OCI-M2 (cell line): ENCODE results near the gene ZNF718.
"Not testable (repeated sequence)": the region's sequence is repeated elsewhere in the genome, so short reads cannot be mapped to it uniquely, and the experiment has no call there.

Experiments used
- DNase-seq: peaks from one replicate; lab custom pipeline; 2025; ENCODE audit not compliant: unreplicated experiment; lab: John Stamatoyannopoulos, UW

ZNF718 gene

GRCh38 chr4:147233-147632 is 22.9 kb downstream of the ZNF718 start:
- DNase-seq: no peak

GRCh38 chr4:161496-162284 is 37.4 kb downstream of the ZNF718 start:
- no peak for DNase-seq

- not testable (repeated sequence) for DNase-seq
Measured at GRCh38 chr4:169640-170039, 45.3 kb downstream of the ZNF718 start.

GRCh38 chr4:171318-171717 is 47.0 kb downstream of the ZNF718 start:
- DNase-seq: not testable (repeated sequence)

GRCh38 chr4:173666-174314 is 49.5 kb downstream of the ZNF718 start:
- DNase-seq: no peak

GRCh38 chr4:175986-176385 is 51.7 kb downstream of the ZNF718 start:
- no peak for DNase-seq

- no peak for DNase-seq
Measured at GRCh38 chr4:176995-177394, 52.7 kb downstream of the ZNF718 start.

GRCh38 chr4:182225-182624 is 57.9 kb downstream of the ZNF718 start:
- DNase-seq: not testable (repeated sequence)

GRCh38 chr4:188091-188490 is 63.8 kb downstream of the ZNF718 start:
- DNase-seq: no peak

- not testable (repeated sequence) for DNase-seq
Measured at GRCh38 chr4:195159-195558, 70.9 kb downstream of the ZNF718 start.

GRCh38 chr4:200936-201335 is 76.6 kb downstream of the ZNF718 start:
- DNase-seq: no peak

- not testable (repeated sequence) for DNase-seq
Measured at GRCh38 chr4:202822-203221, 78.5 kb downstream of the ZNF718 start.

GRCh38 chr4:205097-205756 is 80.9 kb downstream of the ZNF718 start:
- no peak for DNase-seq

GRCh38 chr4:206054-206453 is 81.8 kb downstream of the ZNF718 start:
- no peak for DNase-seq

GRCh38 chr4:208416-209096 is 84.3 kb downstream of the ZNF718 start:
- DNase-seq: not testable (repeated sequence)

- DNase-seq: no peak
Measured at GRCh38 chr4:211033-211511, 86.8 kb downstream of the ZNF718 start.

- DNase-seq: no peak
Measured at GRCh38 chr4:212438-213188, 88.3 kb downstream of the ZNF718 start.

- not testable (repeated sequence) for DNase-seq
Measured at GRCh38 chr4:213189-213535, 88.9 kb downstream of the ZNF718 start.
